ENCODE results near the gene PDE6H.

GRCh38 chr12:14964406-14964805, 8.4 kb upstream of the PDE6H start:
- TF ChIP-seq, protein P1, sequence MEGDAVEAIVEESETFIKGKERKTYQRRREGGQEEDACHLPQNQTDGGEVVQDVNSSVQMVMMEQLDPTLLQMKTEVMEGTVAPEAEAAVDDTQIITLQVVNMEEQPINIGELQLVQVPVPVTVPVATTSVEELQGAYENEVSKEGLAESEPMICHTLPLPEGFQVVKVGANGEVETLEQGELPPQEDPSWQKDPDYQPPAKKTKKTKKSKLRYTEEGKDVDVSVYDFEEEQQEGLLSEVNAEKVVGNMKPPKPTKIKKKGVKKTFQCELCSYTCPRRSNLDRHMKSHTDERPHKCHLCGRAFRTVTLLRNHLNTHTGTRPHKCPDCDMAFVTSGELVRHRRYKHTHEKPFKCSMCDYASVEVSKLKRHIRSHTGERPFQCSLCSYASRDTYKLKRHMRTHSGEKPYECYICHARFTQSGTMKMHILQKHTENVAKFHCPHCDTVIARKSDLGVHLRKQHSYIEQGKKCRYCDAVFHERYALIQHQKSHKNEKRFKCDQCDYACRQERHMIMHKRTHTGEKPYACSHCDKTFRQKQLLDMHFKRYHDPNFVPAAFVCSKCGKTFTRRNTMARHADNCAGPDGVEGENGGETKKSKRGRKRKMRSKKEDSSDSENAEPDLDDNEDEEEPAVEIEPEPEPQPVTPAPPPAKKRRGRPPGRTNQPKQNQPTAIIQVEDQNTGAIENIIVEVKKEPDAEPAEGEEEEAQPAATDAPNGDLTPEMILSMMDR (IDR thresholded peaks at IDR 0.05) = no peak
- TF ChIP-seq POLR2A (IDR thresholded peaks at IDR 0.05) = no peak

Data from adrenal gland (tissue), 5 donors.